Stimulated activated CD8-positive, alpha-beta memory T cell treated with anti-CD3 and anti-CD28 coated beads, Interleukin-2, amount 100 ng/mL, for 1 hour (primary cell): Measurements from ENCODE around the gene DAAM1.

Experiments used
- DNase-seq, 2 donors: peaks; one replicate each; pipeline ENCODE4 v3.0.0-alpha.2; 2020; ENCODE audit warnings: low read depth in 2 of 2

The DAAM1 gene

DNA sequence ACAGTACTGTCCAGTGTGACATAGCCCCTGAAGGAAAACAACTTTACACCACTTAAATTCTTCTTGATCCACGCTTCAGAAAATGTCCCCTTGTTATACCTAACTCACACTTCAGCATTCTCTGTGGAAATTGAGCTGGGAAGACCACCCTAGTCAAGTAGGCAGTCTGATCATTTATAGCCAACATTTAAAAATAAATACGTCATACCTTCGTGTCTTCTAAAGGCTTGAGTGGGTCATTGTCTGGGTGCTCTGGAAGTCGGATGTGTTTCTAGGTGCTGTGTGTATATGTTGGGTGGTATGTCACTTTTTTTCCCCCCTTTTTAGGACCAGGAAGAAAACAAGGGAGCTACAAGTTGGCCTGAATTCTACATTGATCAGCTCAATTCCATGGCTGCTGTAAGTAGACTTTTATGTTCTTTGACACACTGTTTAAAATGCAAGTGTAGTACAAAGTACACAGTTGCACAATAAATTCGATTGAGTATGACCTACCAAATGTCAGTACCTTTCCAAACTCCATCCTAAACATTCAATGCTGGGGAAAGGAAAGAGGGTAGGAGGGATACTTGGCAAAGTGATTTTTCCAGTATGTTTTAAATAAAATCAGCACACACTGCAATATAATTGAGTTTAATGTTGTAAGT is 126.6 kb downstream of the DAAM1 start:
- DNase-seq, result no peak

DNA sequence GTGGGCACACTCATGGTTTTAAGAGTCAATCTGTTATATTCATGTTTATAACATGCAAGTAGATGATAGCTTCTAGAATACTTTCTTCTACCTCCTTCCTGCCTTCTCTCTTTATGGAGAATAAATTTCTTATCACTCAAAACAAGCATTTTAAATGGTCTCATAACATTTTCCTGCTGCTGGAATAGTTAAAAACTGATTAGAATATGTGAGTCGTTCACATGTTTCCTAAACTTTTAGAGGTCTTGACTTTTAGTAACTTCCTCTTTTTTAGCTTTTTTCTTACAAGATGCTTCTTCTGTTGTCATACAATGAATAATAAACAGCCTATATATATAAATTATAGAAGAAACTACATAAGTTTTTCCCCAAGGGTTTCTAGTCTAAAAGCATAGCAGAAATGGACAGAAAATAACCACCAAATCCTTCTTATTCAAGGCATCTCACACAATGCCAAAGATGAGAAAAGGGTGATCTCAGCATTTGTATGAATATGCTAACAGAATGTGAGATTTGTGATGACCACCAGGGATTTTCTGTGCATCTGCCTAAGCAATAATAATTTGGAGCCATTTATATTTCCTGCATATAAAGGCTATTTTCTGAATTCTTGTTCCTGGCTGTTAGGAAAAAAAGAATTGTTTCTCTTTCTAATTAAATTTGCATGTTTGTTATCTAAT is 127.8 kb downstream of the DAAM1 start:
- no peak for DNase-seq

DNA sequence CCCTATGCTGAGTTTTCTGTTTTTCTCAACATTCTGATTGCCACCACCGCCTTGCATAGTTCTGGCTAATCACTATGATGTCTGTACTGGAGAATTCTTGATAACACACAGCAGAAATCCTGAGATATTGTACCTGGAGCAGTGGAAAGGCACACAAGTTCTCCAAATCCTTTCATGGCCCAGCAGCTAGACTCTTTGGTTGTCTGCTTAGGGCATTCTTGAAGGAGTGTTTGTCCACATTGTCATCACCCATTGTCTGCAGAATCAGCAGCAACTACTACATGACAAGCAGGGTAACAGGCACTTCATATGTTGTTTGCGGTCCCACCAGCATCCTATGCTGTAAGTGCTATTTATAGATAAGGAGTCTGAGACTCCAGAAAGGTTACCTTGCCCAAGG is 128.9 kb downstream of the DAAM1 start:
- DNase-seq, result no peak

DNA sequence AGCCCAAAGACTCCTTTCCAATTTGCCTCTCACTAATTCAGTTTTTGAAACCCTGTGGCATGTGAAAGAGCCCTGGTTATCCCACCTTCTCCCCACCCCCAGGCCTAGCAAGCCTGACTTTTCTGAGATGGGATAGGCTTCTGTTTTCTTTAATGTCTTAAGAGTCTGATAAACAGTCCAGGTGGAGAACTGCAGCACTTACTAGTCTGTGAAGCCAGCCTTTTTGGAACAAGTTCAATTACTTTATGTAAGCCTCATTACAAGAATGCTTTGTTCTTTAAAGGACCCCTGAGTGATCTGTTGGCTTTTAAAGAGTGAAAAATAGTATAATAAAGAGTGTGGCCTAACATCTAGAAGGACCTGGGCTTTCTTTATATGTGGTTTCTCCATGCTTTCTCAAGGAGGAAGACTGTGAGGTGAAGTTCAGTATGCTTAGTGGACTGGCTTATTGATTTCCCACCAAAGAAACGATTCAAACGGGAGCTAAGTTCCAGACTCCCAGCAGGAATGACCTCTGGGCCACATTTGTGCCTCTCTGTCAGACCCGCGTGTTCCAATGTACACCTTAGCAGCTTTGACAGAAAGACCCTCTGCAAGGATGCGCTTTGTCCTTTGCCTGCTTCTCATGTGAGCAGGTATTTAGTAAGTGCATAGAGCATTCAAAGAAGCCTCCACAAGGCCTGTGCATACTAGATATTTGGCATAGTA is 129.5 kb downstream of the DAAM1 start:
- DNase-seq, result no peak

DNA sequence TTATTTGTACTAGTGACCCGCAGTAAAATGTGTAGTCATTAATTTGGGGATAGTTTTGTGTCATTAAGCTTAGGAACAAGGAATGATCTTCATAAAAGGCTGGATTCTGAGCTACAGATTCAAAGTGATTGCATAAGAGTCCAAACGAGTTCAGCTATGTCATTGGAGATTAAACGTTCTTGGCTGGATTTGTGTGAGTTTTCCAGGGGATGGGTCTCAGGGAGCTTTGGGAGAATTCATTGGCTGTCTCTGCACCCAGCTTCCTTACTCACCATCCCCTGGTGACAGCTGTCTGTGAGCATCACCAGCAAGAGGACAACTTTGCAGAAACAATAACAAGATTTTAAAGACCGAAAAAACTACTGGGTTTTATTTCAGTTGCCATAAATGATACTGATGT is 130.4 kb downstream of the DAAM1 start:
- DNase-seq, result no peak

DNA sequence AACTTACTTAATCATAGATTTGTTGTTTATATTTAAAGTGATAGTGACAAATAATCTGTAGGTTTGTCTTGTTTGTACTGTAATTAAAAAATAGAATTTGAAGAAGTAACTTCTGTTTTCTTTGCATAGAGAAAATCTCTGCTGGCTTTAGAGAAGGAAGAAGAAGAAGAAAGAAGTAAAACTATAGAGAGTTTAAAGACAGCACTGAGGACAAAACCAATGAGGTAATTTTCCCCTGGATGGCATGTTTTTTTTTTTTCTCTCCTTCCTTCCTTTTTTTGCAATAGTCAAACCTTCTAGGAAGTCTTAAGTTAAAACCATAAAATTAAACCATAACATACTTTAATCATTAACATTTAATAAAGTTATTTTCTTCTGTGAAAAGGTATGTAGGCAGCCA is 131.9 kb downstream of the DAAM1 start:
- DNase-seq, result no peak

DNA sequence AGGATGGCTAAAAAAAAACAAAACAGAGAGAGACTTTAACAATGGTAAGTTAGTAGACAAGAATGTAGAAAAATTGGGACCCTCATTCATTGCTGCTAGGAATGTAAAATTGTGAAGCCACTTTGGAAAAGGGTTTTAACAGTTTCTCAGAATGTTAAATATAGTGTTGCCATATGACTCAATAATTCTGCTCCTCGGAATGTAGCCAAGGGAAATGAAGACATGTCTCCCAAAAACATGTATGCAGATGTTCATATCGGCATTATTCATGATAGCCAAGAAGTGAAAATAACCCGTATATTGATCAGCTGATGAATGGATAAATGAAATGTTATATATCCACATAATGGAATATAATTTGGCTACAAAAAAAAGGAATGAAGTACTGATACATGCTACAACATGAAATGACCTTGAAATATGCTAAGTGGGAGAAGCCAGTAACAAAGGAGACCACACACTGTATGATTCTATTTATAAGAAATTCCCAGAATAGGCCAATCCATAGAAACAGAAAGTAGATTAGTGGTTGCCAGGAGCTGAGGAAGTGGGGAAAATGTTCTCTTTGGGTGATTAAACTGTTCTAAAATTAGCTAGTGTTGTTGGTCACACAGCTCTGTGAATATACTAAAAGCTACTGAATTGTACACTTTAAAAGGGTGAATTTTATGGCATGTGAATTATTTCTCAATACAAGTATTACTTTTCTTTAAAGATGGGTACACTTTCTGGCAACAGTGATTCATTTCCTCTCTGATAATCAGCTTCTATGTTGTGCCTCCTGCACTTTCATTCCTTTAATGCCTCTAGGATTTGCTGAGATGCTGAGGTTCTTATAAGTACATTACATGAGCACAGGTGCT is 132.5 kb downstream of the DAAM1 start:
- no peak for DNase-seq

DNA sequence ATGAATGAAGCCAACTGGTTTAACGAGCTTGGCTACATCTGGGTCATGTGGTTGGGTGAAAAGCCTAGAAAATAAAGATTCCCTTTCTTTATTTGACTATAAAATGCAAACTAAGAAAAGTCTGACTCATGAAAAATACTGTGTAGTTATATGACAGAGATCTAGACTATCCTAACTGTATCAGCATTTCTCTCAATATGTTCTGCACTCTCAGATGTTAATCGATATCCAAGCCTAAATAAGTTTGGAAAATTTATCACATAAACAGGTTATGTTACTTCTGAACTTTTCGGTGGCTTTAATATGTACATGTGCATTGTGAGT is 133.1 kb downstream of the DAAM1 start:
- no peak for DNase-seq

DNA sequence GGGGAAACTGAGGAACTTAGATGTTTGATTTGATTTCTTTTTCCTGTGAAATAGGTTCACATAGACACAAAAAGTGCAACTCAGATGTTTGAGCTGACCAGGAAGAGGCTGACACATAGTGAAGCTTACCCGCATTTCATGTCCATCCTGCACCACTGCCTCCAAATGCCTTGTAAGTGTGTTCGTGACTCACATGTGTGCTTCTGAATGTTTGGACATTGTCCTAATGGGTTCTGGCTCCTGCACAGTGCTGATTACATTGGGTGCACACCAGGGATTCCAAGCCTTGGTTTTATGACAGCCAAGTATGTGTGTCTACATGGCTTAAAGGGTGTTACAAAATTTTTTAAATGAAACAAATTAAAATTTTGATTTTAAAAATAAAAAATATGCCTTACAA is 137.4 kb downstream of the DAAM1 start:
- DNase-seq, result no peak

DNA sequence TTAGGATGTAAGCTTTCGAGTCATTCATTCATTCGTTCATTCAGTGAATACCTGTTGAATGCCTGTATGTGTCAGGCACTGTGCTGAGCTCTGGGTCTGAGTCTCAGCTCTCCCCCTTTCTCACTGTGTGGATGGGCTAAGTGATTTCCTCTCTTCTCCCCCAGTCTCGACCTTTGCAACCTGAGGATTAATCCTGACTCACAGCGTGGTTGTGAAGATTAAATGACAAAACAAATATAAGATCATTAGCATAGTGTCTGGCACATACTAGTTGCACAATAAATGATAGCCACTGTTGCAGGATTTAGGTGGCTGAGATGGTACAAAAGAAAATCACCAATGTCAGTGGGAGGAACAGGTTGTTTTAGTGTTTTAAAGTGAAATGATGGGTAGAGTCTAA is 140.0 kb downstream of the DAAM1 start:
- DNase-seq, result no peak

DNA sequence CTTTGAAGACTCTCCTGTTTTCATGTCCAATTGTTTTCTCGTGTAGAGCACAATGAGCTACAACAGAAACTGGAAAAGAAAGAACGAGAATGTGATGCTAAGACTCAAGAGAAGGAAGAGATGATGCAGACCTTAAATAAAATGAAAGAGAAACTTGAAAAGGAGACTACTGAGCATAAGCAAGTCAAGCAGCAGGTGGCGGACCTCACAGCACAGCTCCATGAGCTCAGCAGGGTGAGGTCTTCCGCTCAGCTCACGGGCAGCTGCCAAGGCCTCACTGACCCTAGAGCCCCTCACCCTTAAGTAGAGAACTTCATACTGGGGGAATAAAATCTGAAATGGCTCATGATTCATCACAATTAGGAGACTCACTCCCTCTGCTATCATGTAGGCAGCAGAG is 142.0 kb downstream of the DAAM1 start:
- DNase-seq, result no peak

DNA sequence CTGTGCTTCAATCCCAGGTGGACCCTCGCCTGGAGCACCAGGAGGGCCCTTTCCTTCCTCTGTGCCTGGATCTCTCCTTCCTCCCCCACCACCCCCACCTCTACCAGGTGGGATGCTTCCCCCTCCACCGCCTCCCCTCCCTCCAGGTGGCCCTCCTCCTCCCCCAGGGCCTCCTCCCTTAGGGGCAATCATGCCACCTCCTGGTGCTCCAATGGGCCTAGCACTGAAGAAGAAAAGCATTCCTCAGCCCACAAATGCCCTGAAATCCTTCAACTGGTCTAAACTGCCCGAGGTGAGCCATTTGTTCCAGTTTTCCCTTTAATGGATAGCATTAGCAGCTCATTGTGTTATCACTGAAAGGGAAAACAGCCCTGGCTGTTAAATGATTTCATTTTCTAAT is 142.8 kb downstream of the DAAM1 start:
- no peak for DNase-seq

DNA sequence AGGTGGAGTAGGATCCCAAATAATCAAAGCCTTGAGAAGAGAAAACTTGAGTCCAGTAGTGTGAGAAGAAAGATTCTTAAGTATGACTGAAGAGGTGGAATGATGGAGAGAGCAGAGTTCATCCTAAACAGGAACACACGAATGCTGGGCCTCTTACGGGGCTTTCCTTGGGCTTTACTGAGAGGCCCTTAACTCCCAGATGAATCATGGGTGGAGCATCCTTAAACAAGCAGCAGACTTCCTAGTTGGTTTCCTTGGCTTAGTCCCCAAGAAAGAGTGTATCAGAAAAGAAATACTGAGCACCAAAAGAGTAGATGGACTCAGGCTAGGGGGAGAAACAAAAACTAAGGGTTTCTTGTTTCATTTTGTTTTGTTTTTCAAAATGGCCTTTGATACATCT is 144.3 kb downstream of the DAAM1 start:
- DNase-seq, result no peak

DNA sequence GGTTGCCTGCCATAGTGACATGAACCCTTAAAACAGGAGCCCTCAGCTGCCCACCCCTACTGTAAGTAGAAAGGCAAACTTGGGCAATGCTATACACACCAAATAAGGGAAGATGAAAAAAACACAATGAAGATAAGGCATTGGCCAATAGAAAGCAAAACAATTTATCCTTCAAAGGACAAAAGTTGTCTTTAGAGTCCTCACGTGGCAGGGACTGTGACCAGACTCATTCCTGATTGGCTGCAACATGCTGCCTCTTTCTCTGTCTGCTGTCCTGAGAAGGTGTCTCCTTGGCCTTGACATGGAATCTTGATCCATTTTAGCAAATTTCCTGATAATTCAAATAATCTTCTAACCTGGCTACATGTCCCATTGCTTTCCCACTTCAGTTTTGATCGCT is 144.8 kb downstream of the DAAM1 start:
- no peak for DNase-seq

DNA sequence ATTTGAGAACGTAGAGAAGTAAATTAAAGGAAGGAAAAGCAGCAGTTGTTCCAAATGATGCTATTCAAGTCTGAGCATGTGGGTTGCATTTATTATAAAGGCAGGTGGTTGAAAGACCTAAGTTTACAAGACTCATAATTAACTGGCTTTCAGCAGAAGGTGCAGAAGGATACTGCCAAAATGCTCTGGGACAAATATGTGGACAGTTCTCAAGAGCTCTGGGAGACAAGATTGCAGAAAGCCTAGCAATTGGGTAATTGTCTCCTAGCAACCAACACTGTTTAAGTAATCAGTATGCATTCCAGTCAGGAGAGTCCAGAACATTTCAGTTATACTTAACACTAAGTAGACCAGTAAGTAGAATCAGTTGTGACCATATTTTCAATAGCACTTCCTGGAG is 145.2 kb downstream of the DAAM1 start:
- no peak for DNase-seq

DNA sequence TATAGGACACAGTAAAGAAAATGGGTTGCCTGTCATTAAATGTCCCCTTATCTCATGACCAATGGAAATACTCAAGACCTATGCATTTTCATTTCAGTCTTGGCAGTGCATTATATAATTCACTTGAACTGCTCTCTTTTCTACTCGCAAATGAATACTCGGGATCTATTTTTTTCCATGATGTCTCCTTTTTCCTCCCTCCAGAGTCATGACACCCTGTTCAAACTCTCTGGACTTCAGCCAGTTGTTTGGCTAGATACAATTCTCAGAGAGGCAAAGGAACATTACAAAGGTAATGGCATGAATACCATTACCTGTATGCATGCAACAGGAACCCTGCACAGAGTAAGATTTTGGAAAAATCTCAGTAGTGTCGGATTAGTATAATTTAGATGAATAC is 145.8 kb downstream of the DAAM1 start:
- no peak for DNase-seq

DNA sequence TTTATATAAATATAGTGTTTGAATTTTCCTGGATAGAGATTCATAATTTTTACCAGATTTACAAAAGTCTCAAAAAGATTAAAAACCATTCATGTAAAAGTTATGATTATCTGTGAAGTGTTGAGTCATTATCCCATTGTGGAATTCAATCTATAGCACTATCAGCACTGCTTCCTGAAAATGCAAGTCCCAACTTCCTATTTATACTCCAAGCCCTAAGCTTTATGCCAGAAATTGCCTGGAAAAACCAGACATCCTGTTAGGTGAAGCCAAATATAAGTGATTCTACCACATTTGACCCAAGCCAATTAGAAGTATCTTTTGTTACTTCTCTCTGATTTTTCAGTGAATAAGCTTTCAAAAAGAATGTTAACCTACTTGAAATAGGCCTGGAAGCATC is 147.6 kb downstream of the DAAM1 start:
- DNase-seq, result no peak

DNA sequence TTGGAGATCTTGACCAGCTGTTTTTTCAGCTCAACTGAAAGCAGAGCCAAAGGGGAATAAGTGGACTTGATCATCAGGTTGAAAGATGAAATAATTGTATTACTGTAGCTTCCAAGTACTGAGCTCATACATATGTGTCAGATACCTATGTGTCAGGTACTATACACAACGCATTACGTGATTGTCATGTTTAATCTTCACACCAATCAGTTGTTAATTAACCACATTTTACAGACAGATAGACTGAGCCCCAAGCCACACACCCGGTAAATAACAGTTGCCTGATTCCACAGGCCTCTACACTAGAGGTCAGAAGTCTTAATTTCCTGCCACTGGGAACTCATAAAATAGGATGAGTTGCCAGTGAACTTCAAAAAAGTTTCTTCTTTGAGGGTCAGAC is 148.2 kb downstream of the DAAM1 start:
- DNase-seq, result no peak

DNA sequence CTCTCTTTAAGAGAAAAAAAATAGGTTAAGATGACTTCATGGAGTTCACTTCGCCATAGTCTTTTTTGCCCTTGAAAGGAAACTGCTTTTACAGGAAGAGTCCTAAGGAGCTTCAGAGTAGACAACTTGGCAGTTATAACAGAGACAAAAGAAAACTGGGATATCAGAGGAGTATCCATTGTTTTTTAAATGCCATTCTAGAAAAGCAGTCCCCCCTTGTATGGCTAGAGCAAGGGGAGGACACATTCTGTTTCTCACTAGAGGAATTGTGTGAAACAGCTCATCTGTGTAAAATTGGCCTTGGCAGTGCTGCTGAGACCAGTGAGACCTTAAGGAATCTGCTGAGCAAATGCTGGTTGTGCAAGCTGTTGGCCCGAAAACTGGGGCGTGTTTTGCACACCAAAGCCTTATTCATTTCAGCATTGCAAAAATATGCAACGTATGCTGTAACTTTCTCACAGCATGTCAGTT is 148.7 kb downstream of the DAAM1 start:
- no peak for DNase-seq

DNA sequence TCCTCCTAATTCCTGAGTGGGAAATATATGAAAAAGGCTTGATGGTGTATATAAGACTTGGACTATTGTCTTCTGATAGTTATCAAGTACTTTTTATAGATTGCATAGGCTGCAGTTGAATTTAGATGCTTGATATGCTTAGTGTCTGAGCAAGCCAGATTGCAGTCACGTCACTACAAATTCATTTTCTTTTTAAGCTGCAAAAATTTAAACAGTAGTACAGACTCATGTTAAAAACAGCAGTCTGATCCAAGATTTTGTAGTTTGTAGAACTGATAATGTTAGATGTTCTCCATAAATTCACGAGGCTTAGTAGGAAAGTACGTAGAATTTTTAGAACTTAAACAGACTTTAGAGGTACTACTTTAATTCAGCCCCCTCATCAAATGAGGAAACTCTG is 150.3 kb downstream of the DAAM1 start:
- DNase-seq, result no peak

DNA sequence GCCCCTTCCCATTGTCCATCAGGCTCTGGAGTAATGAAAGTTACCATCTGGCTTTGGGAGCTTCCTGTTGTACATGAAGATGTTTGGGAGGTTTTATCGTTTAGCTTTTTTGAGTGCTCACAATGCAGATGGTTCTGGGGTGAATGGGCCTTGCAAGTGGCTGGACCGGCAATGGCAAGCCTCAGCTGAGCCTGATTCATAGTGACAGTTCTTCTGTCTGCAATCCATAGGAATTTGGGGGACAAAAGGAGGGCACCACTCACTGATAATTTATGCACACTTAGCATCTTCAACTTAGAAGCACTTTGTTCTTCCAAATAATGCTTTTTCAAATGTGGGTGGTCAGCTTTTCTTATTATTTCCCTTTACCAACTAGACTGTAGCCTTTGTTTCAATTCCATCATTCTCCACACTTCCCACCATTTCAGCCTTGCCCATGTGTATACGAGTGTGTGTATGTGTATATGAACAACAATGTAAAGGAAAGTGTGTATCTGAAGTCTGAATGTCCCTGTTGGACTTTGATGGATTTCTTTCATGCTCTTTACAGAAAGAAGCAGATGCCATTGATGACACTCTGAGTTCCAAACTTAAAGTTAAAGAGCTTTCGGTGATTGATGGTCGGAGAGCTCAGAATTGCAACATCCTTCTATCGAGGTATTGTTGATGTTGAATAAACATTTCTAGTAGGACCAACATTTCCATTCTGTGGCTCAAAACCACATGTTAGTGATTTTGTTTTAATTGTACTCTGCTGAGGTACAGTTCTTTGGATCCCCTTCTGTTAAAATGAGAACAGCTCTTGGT is 151.3 kb downstream of the DAAM1 start:
- no peak for DNase-seq
